HCT116 (cell line): Measurements from ENCODE around the gene IFITM10. TPM values are rescaled to one million over a fixed set of nuclear protein-coding genes. Genes with fewer than 3 reads are reported as not detected.

ENCODE experiments used
- ATAC-seq: fragments of 200-7000 bp; cut with Tn5 transposase; 2 replicates; pipeline ENCODE4 v1.9.1; 2020; ENCODE audit warnings: mild to moderate bottlenecking, moderate library complexity
- BruUV-seq: library from RNA; stranded (reverse); fragments of 400-500 nt; replicated peaks from 2 replicates; lab custom pipeline; 2021; lab: Mats Ljungman, UMichigan
- CTCF ChIA-PET: fragments of 300-600 bp; sonication (Branson Sonifier 250); formaldehyde crosslinking; loops from one replicate; lab custom pipeline; 2021; ENCODE audit warnings: antibody characterized with exemption; lab: Charles Lee
- POLR2A ChIA-PET: fragments of 300-600, 350-600 bp; sonication (Branson Sonifier 250); formaldehyde crosslinking; loops from one replicate; lab custom pipeline; 2021; ENCODE audit warnings: antibody characterized with exemption; lab: Charles Lee
- RAD21 ChIA-PET, 2 experiments: fragments of 300-600 bp; sonication (Branson Sonifier 250); formaldehyde crosslinking; loops; one replicate each; lab custom pipeline; 2023; ENCODE audit warnings: low total read pairs in 2 of 2; ENCODE audit not compliant: uncharacterized antibody in 2 of 2, unreplicated experiment in 2 of 2, low non-redundant PET in 1 of 2; lab: Charles Lee
- DNase-seq: peaks from one replicate; pipeline ENCODE4 v3.0.0-alpha.2; 2010; ENCODE audit warnings: low read depth, low spot score
- H2AFZ ChIP-seq: fragments of 200-600 bp; shearing (Covaris generic), sonication (generic); 2 replicates; pipeline ENCODE4 v1.6.1; 2017; ENCODE audit warnings: low read depth, mixed run types, mixed read lengths, antibody characterized with exemption, low read length; ENCODE audit not compliant: poor library complexity, severe bottlenecking
- H3K27ac ChIP-seq: 2 replicates; pipeline ENCODE4 v1.5.1; 2012; ENCODE audit warnings: low read depth, low read length
- H3K27me3 ChIP-seq: fragments of 200-600 bp; sonication (generic); 2 replicates; pipeline ENCODE4 v1.6.1; 2016; ENCODE audit warnings: mixed run types, low read length, mixed read lengths; ENCODE audit not compliant: insufficient read depth
- H3K36me3 ChIP-seq, 2 experiments: fragments of 200-500 bp in 1 of 2; fragments of 200-600 bp in 1 of 2; sonication (Bioruptor generic) in 1 of 2; sonication (generic) in 1 of 2; 2 replicates each; pipeline versions ENCODE4 v1.5.1 to v1.6.1; 2014 to 2016; ENCODE audit warnings: low read length in 2 of 2, inconsistent platforms in 1 of 2, mixed read lengths in 1 of 2, mixed run types in 1 of 2; ENCODE audit not compliant: insufficient read depth in 2 of 2, control insufficient read depth in 1 of 2
- H3K4me1 ChIP-seq, 2 experiments: fragments of 200-600 bp in 1 of 2; sonication (generic) in 1 of 2; 2 replicates each; pipeline versions ENCODE4 v1.5.1 to v1.6.1; 2012 to 2017; ENCODE audit warnings: low read length in 2 of 2, inconsistent platforms in 1 of 2, mild to moderate bottlenecking in 1 of 2, mixed read lengths in 1 of 2, mixed run types in 1 of 2, moderate library complexity in 1 of 2; ENCODE audit not compliant: insufficient read depth in 2 of 2, control insufficient read depth in 1 of 2
- H3K4me2 ChIP-seq: fragments of 200-600 bp; sonication (generic); 2 replicates; pipeline ENCODE4 v1.6.1; 2017; ENCODE audit warnings: mixed run types, low read length, mixed read lengths
- H3K4me3 ChIP-seq, 2 experiments: fragments of 200-600 bp in 1 of 2; sonication (generic) in 1 of 2; replicated peaks in 1 of 2; 2 replicates each; pipeline ENCODE4 v1.5.1; 2011 to 2016; ENCODE audit warnings: low read length in 2 of 2, control low read depth in 1 of 2, low read depth in 1 of 2, mild to moderate bottlenecking in 1 of 2, mixed read lengths in 1 of 2, mixed run types in 1 of 2
- H3K79me2 ChIP-seq: fragments of 200-600 bp; sonication (generic); 2 replicates; pipeline ENCODE4 v1.6.1; 2017; ENCODE audit warnings: mild to moderate bottlenecking, mixed run types, low read length, moderate library complexity, mixed read lengths; ENCODE audit not compliant: insufficient read depth
- H3K9ac ChIP-seq: fragments of 200-600 bp; sonication (generic); 2 replicates; pipeline ENCODE4 v1.6.1; 2016; ENCODE audit warnings: low read length, mixed read lengths
- H3K9me2 ChIP-seq: fragments of 200-600 bp; sonication (generic), shearing (Covaris generic); 2 replicates; pipeline ENCODE4 v1.6.1; 2017; ENCODE audit warnings: mixed run types, mild to moderate bottlenecking, moderate library complexity; ENCODE audit not compliant: insufficient read depth
- H3K9me3 ChIP-seq, 2 experiments: fragments of 200-500 bp in 1 of 2; fragments of 200-600 bp in 1 of 2; sonication (Bioruptor generic) in 1 of 2; sonication (generic) in 1 of 2; 2 replicates each; pipeline ENCODE4 v1.6.1; 2014 to 2017; ENCODE audit warnings: low read length in 2 of 2, mixed read lengths in 2 of 2, inconsistent platforms in 1 of 2, low read depth in 1 of 2, mild to moderate bottlenecking in 1 of 2, mixed run types in 1 of 2, moderate library complexity in 1 of 2; ENCODE audit not compliant: control insufficient read depth in 1 of 2, insufficient read depth in 1 of 2
- H4K20me1 ChIP-seq: fragments of 200-600 bp; sonication (generic), shearing (Covaris generic); 2 replicates; pipeline ENCODE4 v1.6.1; 2017; ENCODE audit warnings: mixed run types, mild to moderate bottlenecking, moderate library complexity; ENCODE audit not compliant: insufficient read depth
- CBX3 ChIP-seq: IDR thresholded peaks from 2 replicates; pipeline ENCODE4 v1.6.1; 2012; ENCODE audit warnings: low read depth
- EGR1 ChIP-seq: IDR thresholded peaks from 2 replicates; pipeline ENCODE4 v1.6.1; 2012; ENCODE audit warnings: low read depth
- EZH2phosphoT487 ChIP-seq: fragments of 200-600 bp; IDR thresholded peaks from 2 replicates; pipeline ENCODE4 v1.6.1; 2018; ENCODE audit warnings: antibody characterized with exemption, borderline replicate concordance
- FOSL1 ChIP-seq: IDR thresholded peaks from 2 replicates; pipeline ENCODE4 v1.6.1; 2012; ENCODE audit warnings: low read depth
- JUND ChIP-seq: IDR thresholded peaks from 2 replicates; pipeline ENCODE4 v1.6.1; 2012
- POLR2A ChIP-seq: IDR thresholded peaks from 2 replicates; pipeline ENCODE4 v1.7.0; 2011; ENCODE audit warnings: borderline replicate concordance; ENCODE audit not compliant: insufficient read depth, insufficient read length; ENCODE audit errors: extremely low read depth
- RAD21 ChIP-seq: IDR thresholded peaks from 2 replicates; pipeline ENCODE4 v1.6.1; 2012; ENCODE audit warnings: low read depth, mild to moderate bottlenecking
- SIN3A ChIP-seq: IDR thresholded peaks from 2 replicates; pipeline ENCODE4 v1.6.1; 2012; ENCODE audit warnings: low read depth
- SP1 ChIP-seq: IDR thresholded peaks from 2 replicates; pipeline ENCODE4 v1.6.1; 2012; ENCODE audit warnings: low read depth
- SRF ChIP-seq: IDR thresholded peaks from 2 replicates; pipeline ENCODE4 v1.6.1; 2012; ENCODE audit warnings: low read depth
- TCF7L2 ChIP-seq: IDR thresholded peaks from 2 replicates; pipeline ENCODE4 v1.7.0; 2011; ENCODE audit warnings: borderline replicate concordance, inconsistent platforms; ENCODE audit not compliant: insufficient read depth, insufficient read length; ENCODE audit errors: extremely low read depth
- YY1 ChIP-seq: IDR thresholded peaks from 2 replicates; pipeline ENCODE4 v1.6.1; 2011; ENCODE audit warnings: low read length, low read depth, moderate library complexity, mild to moderate bottlenecking; ENCODE audit not compliant: insufficient replicate concordance; ENCODE audit errors: extremely low read depth
- ZFX ChIP-seq: fragments of 450-650 bp; IDR thresholded peaks from 2 replicates; pipeline ENCODE4 v1.6.1; 2017
- intact Hi-C: fragments of 100-400 bp; cut with micrococcal nuclease; formaldehyde crosslinking; loops from 2 replicates; pipeline ENCODE4 v1.10.0; 2022
- total RNA-seq: library from RNA; stranded (reverse); gene quantifications from one replicate; pipeline ENCODE4 v1.2.1, GENCODE V29; 2021; ENCODE audit not compliant: unreplicated experiment
- TF ChIP-seq, protein P1 (sequence below): IDR thresholded peaks from 2 replicates; pipeline ENCODE4 v1.6.1; 2012
- TF ChIP-seq, protein P2 (sequence below): IDR thresholded peaks from 2 replicates; pipeline ENCODE4 v1.6.1; 2012
- TF ChIP-seq, protein P3 (sequence below), 3 experiments: fragments of 200-600 bp in 1 of 3; sonication (generic) in 1 of 3; IDR thresholded peaks in 2 of 3; conservative IDR thresholded peaks in 1 of 3; 2 replicates each; pipeline ENCODE4 v1.5.1; 2012 to 2017; ENCODE audit warnings: low read depth in 2 of 3, low read length in 2 of 3, antibody characterized with exemption in 1 of 3, borderline replicate concordance in 1 of 3, control low read depth in 1 of 3, mild to moderate bottlenecking in 1 of 3, mixed read lengths in 1 of 3, mixed run types in 1 of 3, moderate library complexity in 1 of 3; ENCODE audit not compliant: insufficient read depth in 1 of 3

The IFITM10 gene
- total RNA-seq, 1 experiment from 2014 or later, result 1.9 TPM

DNA sequence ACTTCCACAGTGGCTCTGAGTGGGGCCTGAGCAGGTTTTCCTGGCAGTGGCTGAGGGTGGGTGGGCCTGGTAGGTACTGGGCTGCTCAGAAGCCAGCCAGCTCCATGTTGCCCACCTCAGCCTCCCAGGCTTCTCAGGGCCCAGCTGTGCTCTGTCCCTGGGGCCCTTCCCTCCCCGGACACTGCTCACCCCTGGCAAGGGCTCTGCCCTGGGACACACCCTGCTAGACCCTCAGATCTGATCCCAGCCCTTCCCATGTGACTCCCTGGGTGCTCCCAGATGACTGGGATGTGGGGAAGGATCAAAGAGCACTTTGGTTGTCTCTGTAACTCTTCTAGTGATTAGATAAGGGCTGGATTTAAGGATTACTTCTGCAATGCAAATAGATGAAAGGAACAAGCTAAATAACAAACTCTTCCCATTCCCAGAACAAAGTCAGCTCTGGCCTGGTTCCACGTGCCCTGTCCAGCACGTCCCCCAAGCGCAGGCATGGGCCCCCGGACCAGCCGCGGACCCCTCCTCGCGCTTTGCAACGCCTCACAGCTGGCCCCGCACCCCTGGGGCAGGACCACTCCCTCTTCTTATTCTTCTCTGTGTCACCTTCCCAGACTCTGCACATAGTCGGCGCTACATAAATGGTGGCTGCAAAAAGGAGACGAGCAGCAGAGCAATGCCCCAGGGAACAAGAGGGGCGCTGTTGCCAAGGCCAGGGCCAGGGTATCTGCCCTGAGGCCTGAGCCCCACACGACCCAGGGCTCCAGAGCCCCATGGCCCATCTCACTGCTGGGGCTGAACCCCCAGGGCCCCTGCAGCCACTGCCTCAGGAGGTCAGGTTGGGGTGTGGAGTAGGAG lies 59.1 kb downstream of the IFITM10 start:
- TF ChIP-seq JUND (no peak), FOSL1 (no peak), SRF (no peak), EGR1 (no peak), SP1 (no peak)
- TF ChIP-seq, protein P1, sequence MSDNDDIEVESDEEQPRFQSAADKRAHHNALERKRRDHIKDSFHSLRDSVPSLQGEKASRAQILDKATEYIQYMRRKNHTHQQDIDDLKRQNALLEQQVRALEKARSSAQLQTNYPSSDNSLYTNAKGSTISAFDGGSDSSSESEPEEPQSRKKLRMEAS, result no peak
- TF ChIP-seq, protein P2, sequence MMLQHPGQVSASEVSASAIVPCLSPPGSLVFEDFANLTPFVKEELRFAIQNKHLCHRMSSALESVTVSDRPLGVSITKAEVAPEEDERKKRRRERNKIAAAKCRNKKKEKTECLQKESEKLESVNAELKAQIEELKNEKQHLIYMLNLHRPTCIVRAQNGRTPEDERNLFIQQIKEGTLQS, result no peak
- TF ChIP-seq, all 23 proteins: peak for 0
- Histone ChIP-seq H3K36me3 (no peaks in the 10 kb centered on the region), H3K4me2 (no peak overlapping the region), H3K27me3 (no peaks in the 10 kb centered on the region), H3K4me1 (peaks cover 0 to 12% of the 10 kb centered on the region in 2 experiments; a peak in 2 of 4 replicates), H3K27ac (no peak overlapping the region), H3K4me3 (no peak overlapping the region), H3K9me3 (no peaks in the 10 kb centered on the region), H3K9ac (no peak overlapping the region), H4K20me1 (no peaks in the 10 kb centered on the region), H2AFZ (no peak overlapping the region), H3K79me2 (no peaks in the 10 kb centered on the region), H3K9me2 (no peaks in the 10 kb centered on the region)
- no peak for DNase-seq
- ChIA-PET POLR2A (no interaction called here), CTCF (interaction anchor here (0.6 to 5.5 kb wide), 3 partner anchors 13 to 142 kb away, joined by 3 to 259 read pairs (median 7); partner anchors contain the start of gene SYT8), RAD21 (no interaction called here)
- intact Hi-C loops, result no loop called here
- no TSS peak for BruUV-seq
- no peak for ATAC-seq

DNA sequence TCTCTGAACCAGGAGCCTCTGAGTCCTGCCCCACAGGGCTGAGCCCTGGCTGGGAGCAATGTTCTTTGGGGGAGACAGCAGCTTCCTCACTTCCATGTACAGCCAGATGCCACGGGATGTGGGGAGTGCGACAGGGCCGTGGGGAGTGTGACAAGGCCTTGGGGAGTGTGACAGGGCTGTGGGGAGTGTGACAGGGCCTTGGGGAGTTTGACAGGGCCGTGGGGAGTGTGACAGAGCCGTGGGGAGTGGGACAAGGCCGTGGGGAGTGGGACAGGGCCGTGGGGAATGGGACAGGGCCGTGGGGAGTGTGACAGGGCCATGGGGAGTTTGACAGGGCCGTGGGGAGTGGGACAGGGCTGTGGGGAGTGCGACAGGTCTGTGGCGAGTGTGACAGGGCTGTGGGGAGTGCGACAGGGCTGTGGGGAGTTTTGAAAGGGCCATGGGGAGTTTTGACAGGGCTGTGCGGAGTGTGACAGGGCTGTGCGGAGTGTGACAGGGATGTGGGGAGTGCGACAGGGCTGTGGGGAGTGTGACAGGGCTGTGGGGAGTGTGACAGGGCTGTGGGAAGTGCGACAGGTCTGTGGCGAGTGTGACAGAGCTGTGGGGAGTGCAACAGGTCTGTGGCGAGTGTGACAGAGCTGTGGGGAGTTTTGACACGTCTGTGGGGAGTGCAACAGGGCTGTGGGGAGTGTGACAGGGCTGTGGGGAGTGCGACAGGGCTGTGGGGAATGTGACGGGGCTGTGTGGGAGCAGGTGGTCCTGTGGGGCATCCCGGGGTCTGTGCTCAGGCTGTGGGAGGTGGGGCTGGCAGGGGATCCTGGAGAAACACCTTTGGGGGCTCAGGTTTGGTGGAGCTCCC lies 60.0 kb downstream of the IFITM10 start:
- H3K27me3 ChIP-seq, result no peaks in the 10 kb centered on the region
- intact Hi-C loops, result no loop called here
- no peaks in the 10 kb centered on the region for H3K9me2 ChIP-seq
- no peak overlapping the region for H2AFZ ChIP-seq
- ChIA-PET POLR2A (no interaction called here), RAD21 (no interaction called here), CTCF (interaction anchor here (5.5 kb wide), 1 partner anchor 143 kb away, joined by 259 read pairs; the partner anchor contains the start of gene SYT8)
- ATAC-seq, result no peak
- DNase-seq, result no peak
- H3K9me3 ChIP-seq, result no peaks in the 10 kb centered on the region
- H3K9ac ChIP-seq, result no peak overlapping the region
- no peak overlapping the region for H3K27ac ChIP-seq
- no peaks in the 10 kb centered on the region for H3K36me3 ChIP-seq
- H3K4me3 ChIP-seq, result no peak overlapping the region
- BruUV-seq, result no TSS peak
- H3K4me2 ChIP-seq, result no peak overlapping the region
- no peaks in the 10 kb centered on the region for H3K79me2 ChIP-seq
- peaks cover 0 to 12% of the 10 kb centered on the region in 2 experiments; a peak in 2 of 4 replicates for H3K4me1 ChIP-seq
- no peaks in the 10 kb centered on the region for H4K20me1 ChIP-seq
- TF ChIP-seq SP1 (no peak), EGR1 (no peak), CBX3 (no peak), ZFX (no peak), FOSL1 (no peak), TCF7L2 (no peak), SIN3A (no peak), EZH2phosphoT487 (no peak), JUND (no peak), YY1 (no peak), POLR2A (no peak), RAD21 (no peak)
- TF ChIP-seq, protein P1, result no peak
- TF ChIP-seq, protein P3, sequence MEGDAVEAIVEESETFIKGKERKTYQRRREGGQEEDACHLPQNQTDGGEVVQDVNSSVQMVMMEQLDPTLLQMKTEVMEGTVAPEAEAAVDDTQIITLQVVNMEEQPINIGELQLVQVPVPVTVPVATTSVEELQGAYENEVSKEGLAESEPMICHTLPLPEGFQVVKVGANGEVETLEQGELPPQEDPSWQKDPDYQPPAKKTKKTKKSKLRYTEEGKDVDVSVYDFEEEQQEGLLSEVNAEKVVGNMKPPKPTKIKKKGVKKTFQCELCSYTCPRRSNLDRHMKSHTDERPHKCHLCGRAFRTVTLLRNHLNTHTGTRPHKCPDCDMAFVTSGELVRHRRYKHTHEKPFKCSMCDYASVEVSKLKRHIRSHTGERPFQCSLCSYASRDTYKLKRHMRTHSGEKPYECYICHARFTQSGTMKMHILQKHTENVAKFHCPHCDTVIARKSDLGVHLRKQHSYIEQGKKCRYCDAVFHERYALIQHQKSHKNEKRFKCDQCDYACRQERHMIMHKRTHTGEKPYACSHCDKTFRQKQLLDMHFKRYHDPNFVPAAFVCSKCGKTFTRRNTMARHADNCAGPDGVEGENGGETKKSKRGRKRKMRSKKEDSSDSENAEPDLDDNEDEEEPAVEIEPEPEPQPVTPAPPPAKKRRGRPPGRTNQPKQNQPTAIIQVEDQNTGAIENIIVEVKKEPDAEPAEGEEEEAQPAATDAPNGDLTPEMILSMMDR (IDR thresholded peaks at IDR 0.05 in 2 of 3, conservative IDR thresholded peaks at IDR 0.05 in 1 of 3; ENCODE audit: borderline replicate concordance in 1 of 3, insufficient read depth in 1 of 3, low read depth in 2 of 3, low read length in 2 of 3), result no peak
